Spleen (tissue), 7 donors: ENCODE data around the gene DNMT1.

ENCODE experiments used
- CTCF ChIP-seq, 11 experiments: fragments of 200-600 bp in 7 of 11; fragments of 450-650 bp in 4 of 11; sonication (generic) in 4 of 11; IDR thresholded peaks in 8 of 11; conservative IDR thresholded peaks in 3 of 11; 1 replicate in 7 of 11; 2 replicates in 4 of 11; pipeline versions ENCODE4 v1.4.0 to v1.8.0; 2016 to 2021; ENCODE audit warnings: antibody characterized with exemption in 11 of 11, inconsistent platforms in 4 of 11, mild to moderate bottlenecking in 1 of 11
- POLR2A ChIP-seq, 3 donors: fragments of 450-650 bp; IDR thresholded peaks; one replicate each; pipeline ENCODE4 v1.5.1; 2017; ENCODE audit warnings: antibody characterized with exemption in 3 of 3, mild to moderate bottlenecking in 1 of 3
- POLR2AphosphoS5 ChIP-seq, 3 donors: sonication (generic); formaldehyde crosslinking; IDR thresholded peaks; one replicate each; pipeline ENCODE4 v1.5.1; 2017; ENCODE audit warnings: antibody characterized with exemption in 3 of 3
- donor health status: DM: no; HTN: no; CAD: no; lungs with moderate emphysema.
- donor health status: DM: no; HTN: no; CAD: no.
- donor health status: DM: no; HTN: no; CAD: no.

- no peak for TF ChIP-seq CTCF (IDR thresholded peaks at IDR 0.05 in 8 of 11, conservative IDR thresholded peaks at IDR 0.05 in 3 of 11)
- TF ChIP-seq POLR2A (IDR thresholded peaks at IDR 0.05): no peak
- peak; percentile 44 to 72 (median 48) for TF ChIP-seq POLR2AphosphoS5 (IDR thresholded peaks at IDR 0.05)
These were observed 78.5 kb downstream of the DNMT1 start for GRCh38 chr19:10116085-10116865.
